Caki2 (cell line): ENCODE results near the gene RPP25. TPM values are rescaled to one million over a fixed set of nuclear protein-coding genes. Genes with fewer than 3 reads are reported as not detected.

ENCODE experiments used
- total RNA-seq: library from RNA; depleted of rRNA; stranded (reverse); fragments of >200 nt; shearing (Covaris generic); gene quantifications from 2 replicates; pipeline ENCODE4 v1.2.3, GENCODE V29; 2014; ENCODE audit warnings: low replicate concordance; rRNA removed

RPP25 gene
- total RNA-seq, 1 experiment from 2014 or later = 1.4 TPM

Other genes starting within 250 kb of the RPP25 start
- gene CYP1A1, start 231.2 kb downstream of the RPP25 start, total RNA-seq = 3.6 TPM in 1 of 2 replicates, not detected in the other
- not detected in 2 replicates for gene CYP1A2, start 207.9 kb downstream of the RPP25 start, total RNA-seq
- 16.0 and 21.3 TPM in 2 replicates for gene CSK, start 174.7 kb downstream of the RPP25 start, total RNA-seq
- not detected in 2 replicates for gene LMAN1L, start 143.9 kb downstream of the RPP25 start, total RNA-seq
- not detected in 2 replicates for gene CPLX3, start 130.1 kb downstream of the RPP25 start, total RNA-seq
- 16.0 and 30.4 TPM in 2 replicates for gene ULK3, start 113.6 kb downstream of the RPP25 start, total RNA-seq
- gene SCAMP2, start 83.4 kb downstream of the RPP25 start, total RNA-seq = 28.5 and 36.1 TPM in 2 replicates
- 117 and 132 TPM in 2 replicates for gene MPI, start 66.7 kb downstream of the RPP25 start, total RNA-seq
- gene FAM219B, start 49.9 kb downstream of the RPP25 start, total RNA-seq = 19.2 and 21.2 TPM in 2 replicates
- 168 and 179 TPM in 2 replicates for gene COX5A, start 18.7 kb downstream of the RPP25 start, total RNA-seq
- 0.88 and 1.0 TPM in 2 replicates for gene SCAMP5, start 38.8 kb upstream of the RPP25 start, total RNA-seq
- gene PPCDC, start 66.8 kb upstream of the RPP25 start, total RNA-seq = 22.8 and 38.3 TPM in 2 replicates
- 7.6 and 7.7 TPM in 2 replicates for gene C15orf39, start 245.1 kb upstream of the RPP25 start, total RNA-seq